Subcutaneous abdominal adipose tissue (tissue), 5 donors: ENCODE results near the gene TSPYL6.

ENCODE experiments used
- H3K27ac ChIP-seq: one replicate; pipeline ENCODE4 v1.7.0; 2013; ENCODE audit warnings: low read depth, mild to moderate bottlenecking, inconsistent platforms, low read length, moderate library complexity
- H3K27me3 ChIP-seq, 5 donors: one replicate each; pipeline ENCODE4 v1.7.0; 2013; ENCODE audit warnings: low read length in 5 of 5, inconsistent platforms in 1 of 5; ENCODE audit not compliant: control insufficient read depth in 5 of 5, insufficient read depth in 4 of 5
- H3K36me3 ChIP-seq, 5 donors: one replicate each; pipeline ENCODE4 v1.7.0; 2013; ENCODE audit warnings: low read length in 5 of 5; ENCODE audit not compliant: control insufficient read depth in 5 of 5, insufficient read depth in 5 of 5
- H3K4me1 ChIP-seq, 5 donors: one replicate each; pipeline ENCODE4 v1.7.0; 2013; ENCODE audit warnings: low read length in 5 of 5, mild to moderate bottlenecking in 3 of 5, moderate library complexity in 1 of 5; ENCODE audit not compliant: control insufficient read depth in 5 of 5, insufficient read depth in 5 of 5
- H3K4me3 ChIP-seq, 5 donors: one replicate each; pipeline ENCODE4 v1.7.0; 2013; ENCODE audit warnings: low read length in 5 of 5, low read depth in 1 of 5
- H3K9ac ChIP-seq, 5 donors: one replicate each; pipeline ENCODE4 v1.7.0; 2013; ENCODE audit warnings: low read length in 5 of 5, mild to moderate bottlenecking in 4 of 5, moderate library complexity in 3 of 5
- H3K9me3 ChIP-seq, 5 donors: one replicate each; pipeline ENCODE4 v1.7.0; 2013; ENCODE audit warnings: low read length in 5 of 5; ENCODE audit not compliant: control insufficient read depth in 5 of 5
- donor health status: healthy.
- donor health status: healthy.
- donor health status: healthy.
- donor health status: healthy.
- donor health status: healthy.

TSPYL6 gene

DNA sequence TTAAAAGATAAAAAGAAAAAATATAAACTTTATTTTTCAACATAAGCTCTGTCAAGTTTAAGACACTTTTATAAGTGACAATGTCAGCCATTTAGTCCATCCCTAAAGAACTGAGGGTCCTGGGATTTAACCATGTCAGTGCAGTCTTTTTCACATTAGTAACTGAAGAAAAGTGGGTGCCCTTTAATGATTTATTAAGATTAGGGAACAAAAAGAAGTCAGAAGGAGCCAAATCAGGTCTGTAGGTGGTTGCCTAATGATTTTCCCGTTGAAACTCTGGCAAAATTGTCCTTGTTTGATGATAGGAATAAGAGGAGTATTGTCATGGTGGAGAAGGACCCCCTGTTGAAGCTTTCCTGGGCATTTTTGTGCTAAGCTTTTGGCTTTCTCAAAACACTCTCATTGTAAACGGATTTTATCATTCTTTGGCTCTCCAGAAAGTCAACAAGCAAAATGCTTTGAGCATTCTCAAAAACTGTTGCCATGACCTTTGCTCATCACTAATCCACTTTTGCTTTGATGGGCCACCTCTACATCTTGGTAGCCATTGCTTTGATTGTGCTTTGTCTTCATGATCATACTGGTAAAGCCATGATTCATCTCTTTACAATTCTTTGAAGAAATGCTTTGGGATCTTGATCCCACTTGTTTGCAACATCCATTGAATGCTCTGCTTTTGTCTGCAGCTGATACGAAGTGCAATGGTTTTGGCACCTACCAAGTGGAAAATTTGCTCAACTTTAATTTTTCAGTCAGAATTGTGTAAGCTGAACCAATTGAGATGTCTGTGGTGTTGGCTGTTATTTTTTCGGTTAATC lies 22.0 kb downstream of the TSPYL6 start:
- no peaks in the 10 kb centered on the region for H3K36me3 ChIP-seq
- H3K27ac ChIP-seq = no peak overlapping the region
- H3K4me3 ChIP-seq = no peak overlapping the region
- H3K9me3 ChIP-seq = peaks cover 0 to 5% (median 2%) of the 10 kb centered on the region in 5 donors
- H3K4me1 ChIP-seq = peaks cover 0 to 13% (median 10%) of the 10 kb centered on the region in 5 donors
- no peak overlapping the region for H3K9ac ChIP-seq
- no peaks in the 10 kb centered on the region for H3K27me3 ChIP-seq

DNA sequence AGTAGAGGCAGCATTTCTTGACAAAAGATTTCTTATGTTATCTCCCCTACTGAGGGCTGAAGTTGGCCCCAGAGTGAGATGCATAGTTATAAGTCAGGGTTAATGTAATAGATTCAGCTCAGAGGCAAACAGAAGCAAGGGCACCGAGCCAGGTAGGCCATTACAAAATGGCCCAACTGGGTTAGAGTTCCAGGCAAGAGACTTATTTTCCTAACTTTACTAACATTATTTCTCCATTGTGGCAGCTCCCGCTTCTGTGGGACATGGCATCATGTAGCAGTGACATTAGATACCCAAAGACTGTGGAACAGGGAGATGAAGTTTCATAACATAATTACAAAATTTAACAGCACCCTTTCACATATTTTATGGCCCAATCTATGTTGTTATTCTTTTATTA lies 27.1 kb downstream of the TSPYL6 start:
- H3K9ac ChIP-seq = peak overlapping the region in 2 of 5 donors; percentile 26 to 80
- peaks cover 0 to 36% (median 26%) of the 10 kb centered on the region in 5 donors for H3K4me1 ChIP-seq
- no peaks in the 10 kb centered on the region for H3K36me3 ChIP-seq
- H3K27me3 ChIP-seq = no peaks in the 10 kb centered on the region
- H3K4me3 ChIP-seq = no peak overlapping the region
- H3K27ac ChIP-seq = peak overlapping the region; percentile 93
- H3K9me3 ChIP-seq = no peaks in the 10 kb centered on the region

DNA sequence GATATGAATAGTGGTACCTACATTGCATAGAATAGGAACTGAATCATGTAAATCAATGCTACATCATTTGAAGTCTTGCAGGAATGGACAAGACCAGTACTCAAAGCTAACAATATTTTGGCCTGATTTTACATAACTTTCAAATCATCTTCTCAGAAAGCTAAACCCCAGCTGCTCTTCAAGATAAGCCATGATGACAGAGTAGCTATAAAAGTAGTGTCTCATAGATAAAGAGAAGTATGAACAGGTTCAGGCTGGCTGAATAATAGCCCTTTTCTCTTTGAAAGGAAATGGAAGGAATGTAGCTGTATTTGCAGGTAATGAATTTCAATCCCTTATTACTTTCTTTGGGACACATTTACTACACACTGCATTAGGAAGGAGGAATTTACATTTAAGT lies 28.2 kb downstream of the TSPYL6 start:
- Histone ChIP-seq H3K9ac (peak overlapping the region in 2 of 5 donors; percentile 19 to 80), H3K9me3 (no peaks in the 10 kb centered on the region), H3K36me3 (no peaks in the 10 kb centered on the region), H3K4me3 (no peak overlapping the region), H3K4me1 (peaks cover 0 to 33% (median 26%) of the 10 kb centered on the region in 5 donors), H3K27me3 (no peaks in the 10 kb centered on the region), H3K27ac (peak overlapping the region; percentile 93)

DNA sequence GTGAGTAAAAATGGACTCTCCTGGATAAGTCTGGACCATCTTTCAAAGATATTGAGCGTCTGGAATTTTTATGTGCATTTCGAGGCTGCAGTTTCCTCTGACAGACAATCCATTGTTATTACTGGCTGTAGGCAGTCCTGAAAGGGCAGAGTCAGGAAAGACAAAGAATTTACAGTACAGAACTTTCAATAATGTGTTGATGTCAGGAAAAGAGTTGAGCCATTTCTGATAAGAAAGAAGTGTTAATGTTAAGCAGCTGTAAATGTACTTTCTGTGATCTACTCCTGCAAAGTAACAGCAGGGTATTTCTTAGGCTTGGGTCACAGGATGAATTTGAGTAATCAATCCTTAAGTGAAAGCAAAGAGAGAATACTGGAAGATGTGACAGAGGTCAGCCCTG lies 29.8 kb downstream of the TSPYL6 start:
- Histone ChIP-seq H3K27ac (peak overlapping the region; percentile 93), H3K9me3 (no peaks in the 10 kb centered on the region), H3K9ac (no peak overlapping the region), H3K36me3 (no peaks in the 10 kb centered on the region), H3K27me3 (no peaks in the 10 kb centered on the region), H3K4me1 (peaks cover 0 to 33% (median 26%) of the 10 kb centered on the region in 5 donors), H3K4me3 (no peak overlapping the region)

DNA sequence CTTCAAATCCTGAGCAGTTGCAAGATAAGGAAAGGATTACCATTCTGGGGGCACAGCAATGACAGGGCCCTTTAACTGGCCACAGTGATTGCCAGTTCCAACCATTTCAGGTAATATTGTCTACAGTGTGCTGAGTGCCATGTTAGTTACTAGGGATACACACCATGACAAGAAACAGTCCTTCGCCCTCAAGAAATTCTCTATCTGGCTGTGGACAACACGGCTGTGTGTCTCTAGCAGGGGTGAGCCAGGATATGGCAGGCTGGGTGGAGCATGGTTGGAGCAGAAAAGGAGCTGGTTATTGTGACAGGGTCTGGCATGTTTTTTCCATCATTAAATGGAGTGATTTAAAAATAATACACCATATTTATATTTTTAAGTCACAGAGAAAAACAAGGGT lies 31.0 kb downstream of the TSPYL6 start:
- Histone ChIP-seq H3K27me3 (no peaks in the 10 kb centered on the region), H3K36me3 (no peaks in the 10 kb centered on the region), H3K4me1 (peaks cover 0 to 33% (median 26%) of the 10 kb centered on the region in 5 donors), H3K4me3 (no peak overlapping the region), H3K9me3 (no peaks in the 10 kb centered on the region), H3K27ac (no peak overlapping the region), H3K9ac (no peak overlapping the region)

DNA sequence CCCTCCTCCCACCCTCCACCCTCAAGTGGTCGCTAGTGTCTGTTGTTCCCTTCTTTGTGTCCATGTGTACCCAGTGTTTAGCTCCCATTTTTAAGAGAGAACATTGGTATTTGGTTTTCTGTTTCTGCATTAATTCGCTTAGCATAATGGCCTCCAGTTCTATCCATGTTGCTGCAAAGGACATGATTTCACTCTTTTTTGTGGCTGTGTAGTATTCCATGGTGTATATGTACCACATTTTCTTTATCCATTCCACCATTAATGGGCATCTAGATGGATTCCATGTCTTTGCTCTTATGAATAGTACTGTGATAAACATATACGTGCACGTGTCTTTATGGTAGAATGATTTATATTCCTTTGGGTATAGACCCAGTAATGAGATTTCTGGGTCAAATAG lies 42.9 kb downstream of the TSPYL6 start:
- Histone ChIP-seq H3K9me3 (peaks cover 0 to 21% (median 7%) of the 10 kb centered on the region in 5 donors), H3K4me3 (no peak overlapping the region), H3K27ac (no peak overlapping the region), H3K4me1 (peaks cover 0 to 26% (median 15%) of the 10 kb centered on the region in 5 donors), H3K36me3 (no peaks in the 10 kb centered on the region), H3K9ac (no peak overlapping the region), H3K27me3 (no peaks in the 10 kb centered on the region)

DNA sequence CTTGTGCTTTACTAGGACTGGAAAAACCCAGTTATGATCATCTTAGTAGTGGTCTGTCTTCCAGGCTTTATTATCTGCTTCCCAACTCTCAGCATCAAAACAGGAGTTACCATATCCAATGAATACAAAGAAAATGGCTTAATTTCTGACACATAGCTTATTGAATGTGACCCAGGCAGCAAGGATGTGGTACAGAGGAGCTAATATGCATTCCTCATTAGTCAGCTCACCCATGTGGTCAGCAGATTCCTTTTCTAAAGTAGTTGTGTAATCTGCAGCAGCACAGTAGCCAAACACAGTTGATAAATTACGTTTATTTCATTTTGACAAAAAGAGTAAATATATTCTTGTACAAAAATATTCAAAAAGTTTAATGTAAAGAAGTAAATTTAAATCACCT lies 43.6 kb downstream of the TSPYL6 start:
- Histone ChIP-seq H3K9ac (no peak overlapping the region), H3K36me3 (no peaks in the 10 kb centered on the region), H3K4me3 (no peak overlapping the region), H3K9me3 (peaks cover 0 to 21% (median 7%) of the 10 kb centered on the region in 5 donors), H3K4me1 (peaks cover 0 to 32% (median 21%) of the 10 kb centered on the region in 5 donors), H3K27me3 (no peaks in the 10 kb centered on the region), H3K27ac (no peak overlapping the region)

DNA sequence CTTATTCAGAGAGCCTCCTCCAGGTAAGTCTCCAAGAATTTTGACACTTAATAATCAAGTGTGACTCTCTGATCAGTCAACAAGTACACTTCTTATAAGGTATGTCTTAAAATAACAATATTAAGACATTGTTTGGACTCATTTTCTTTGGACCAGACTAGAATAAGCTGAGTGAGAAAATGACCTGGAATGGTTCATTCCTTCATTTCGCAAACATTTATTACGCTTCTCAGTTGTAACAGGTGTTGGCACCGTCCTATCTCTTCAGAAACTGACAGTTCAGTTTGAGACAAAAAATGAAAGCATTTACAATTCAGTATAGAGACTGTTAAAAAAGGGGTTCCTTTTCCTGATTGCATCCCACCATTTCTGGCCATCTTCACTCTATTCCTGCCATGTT lies 46.6 kb downstream of the TSPYL6 start:
- H3K4me1 ChIP-seq = peaks cover 0 to 45% (median 29%) of the 10 kb centered on the region in 5 donors
- H3K9ac ChIP-seq = peak overlapping the region in 1 of 5 donors; percentile 16
- no peak overlapping the region for H3K4me3 ChIP-seq
- no peaks in the 10 kb centered on the region for H3K36me3 ChIP-seq
- peak overlapping the region; percentile 86 for H3K27ac ChIP-seq
- peaks cover 0 to 12% (median 2%) of the 10 kb centered on the region in 5 donors for H3K9me3 ChIP-seq
- no peaks in the 10 kb centered on the region for H3K27me3 ChIP-seq

DNA sequence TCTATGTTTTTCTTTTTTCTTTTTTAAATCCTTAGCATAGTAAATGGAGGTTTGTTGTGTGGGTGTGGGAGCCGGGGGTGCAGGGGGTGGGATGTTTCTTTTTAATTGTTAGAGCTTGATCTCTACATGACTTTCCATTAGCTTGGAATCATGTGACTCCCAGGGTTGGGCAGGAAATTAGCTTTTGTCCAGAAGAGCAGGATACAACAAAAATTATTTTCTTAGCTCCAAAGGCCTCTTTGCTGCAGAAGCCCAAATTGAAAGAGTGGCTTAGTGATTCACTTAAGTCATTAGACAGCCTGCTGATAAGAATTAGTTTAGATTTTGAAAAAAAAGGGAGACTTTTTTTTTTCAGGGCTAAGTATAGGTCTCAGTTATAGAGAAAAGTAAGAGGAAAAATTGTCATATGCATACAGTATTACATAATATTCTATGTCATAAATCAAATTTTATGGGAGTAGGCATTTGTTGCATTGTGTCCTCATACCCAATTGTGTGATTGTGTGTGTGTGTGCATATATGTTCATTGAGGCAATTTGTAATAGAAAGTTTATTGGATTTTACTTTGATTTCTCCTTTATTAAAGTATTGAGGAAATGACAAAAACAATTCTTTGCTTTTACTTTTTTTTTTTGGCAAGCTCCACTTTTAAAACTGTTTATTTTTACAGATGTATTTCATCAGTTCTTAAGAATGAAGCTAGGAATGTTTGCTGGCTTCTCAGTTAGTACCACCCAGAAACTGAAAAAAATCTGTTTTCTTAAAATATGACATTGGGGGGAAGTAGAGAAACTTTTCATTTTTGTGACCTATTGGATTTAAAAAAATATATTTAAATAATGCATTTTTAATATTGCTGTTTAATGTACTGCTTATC lies 47.4 kb downstream of the TSPYL6 start:
- no peak overlapping the region for H3K4me3 ChIP-seq
- H3K27ac ChIP-seq = peak overlapping the region; percentile 86
- H3K9me3 ChIP-seq = peaks cover 0 to 7% (median 0%) of the 10 kb centered on the region in 5 donors
- peak overlapping the region in 2 of 5 donors; percentile 4 to 16 for H3K9ac ChIP-seq
- no peaks in the 10 kb centered on the region for H3K36me3 ChIP-seq
- H3K27me3 ChIP-seq = no peaks in the 10 kb centered on the region
- H3K4me1 ChIP-seq = peaks cover 0 to 45% (median 29%) of the 10 kb centered on the region in 5 donors
